ENCODE data around the gene NFX1.

DNA sequence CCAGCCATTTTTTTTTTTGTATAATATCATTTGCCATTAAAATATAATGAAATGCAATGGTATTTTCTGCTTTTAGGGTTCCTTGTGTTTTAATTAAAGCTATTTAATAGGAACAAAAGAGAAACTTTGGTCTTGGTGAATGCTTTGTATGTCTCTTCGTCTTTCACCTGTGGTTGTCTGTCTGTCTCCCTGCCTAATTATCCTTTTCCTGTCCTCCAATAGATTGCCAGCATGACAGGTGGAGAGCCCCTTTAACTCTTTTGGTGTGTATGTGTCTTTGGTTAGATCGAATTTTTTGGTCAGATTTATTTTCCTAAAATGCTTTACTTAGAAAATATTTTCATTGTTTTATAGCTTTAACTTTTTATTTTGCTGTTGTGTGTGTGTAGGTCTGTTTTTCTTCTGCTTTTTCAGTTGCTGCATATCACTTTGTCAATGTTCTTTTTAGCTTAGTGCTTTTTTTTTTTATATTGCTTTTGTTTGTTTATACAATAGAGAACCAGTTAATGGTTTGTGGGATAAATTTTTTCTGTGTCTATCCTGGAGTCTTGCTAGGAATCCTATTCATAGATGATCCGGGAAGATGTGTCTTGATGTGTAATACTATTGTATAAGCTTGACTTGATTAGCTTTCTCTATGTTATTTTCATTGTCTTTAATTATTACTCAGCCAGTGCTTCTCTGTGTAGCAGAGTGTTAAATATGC is 16.9 kb upstream of the NFX1 start:
- no peak for TF ChIP-seq ZFP3 (CRISPR knock-in tag; IDR thresholded peaks at IDR 0.05)
- TF ChIP-seq TCF4 (CRISPR knock-in tag; IDR thresholded peaks at IDR 0.05; ENCODE audit: borderline replicate concordance), result no peak
- TF ChIP-seq ARNTL (CRISPR knock-in tag; IDR thresholded peaks at IDR 0.05; ENCODE audit: borderline replicate concordance, low read depth), result no peak
- no peak for TF ChIP-seq SNAI2 (CRISPR knock-in tag; IDR thresholded peaks at IDR 0.05)
- TF ChIP-seq, protein P1, sequence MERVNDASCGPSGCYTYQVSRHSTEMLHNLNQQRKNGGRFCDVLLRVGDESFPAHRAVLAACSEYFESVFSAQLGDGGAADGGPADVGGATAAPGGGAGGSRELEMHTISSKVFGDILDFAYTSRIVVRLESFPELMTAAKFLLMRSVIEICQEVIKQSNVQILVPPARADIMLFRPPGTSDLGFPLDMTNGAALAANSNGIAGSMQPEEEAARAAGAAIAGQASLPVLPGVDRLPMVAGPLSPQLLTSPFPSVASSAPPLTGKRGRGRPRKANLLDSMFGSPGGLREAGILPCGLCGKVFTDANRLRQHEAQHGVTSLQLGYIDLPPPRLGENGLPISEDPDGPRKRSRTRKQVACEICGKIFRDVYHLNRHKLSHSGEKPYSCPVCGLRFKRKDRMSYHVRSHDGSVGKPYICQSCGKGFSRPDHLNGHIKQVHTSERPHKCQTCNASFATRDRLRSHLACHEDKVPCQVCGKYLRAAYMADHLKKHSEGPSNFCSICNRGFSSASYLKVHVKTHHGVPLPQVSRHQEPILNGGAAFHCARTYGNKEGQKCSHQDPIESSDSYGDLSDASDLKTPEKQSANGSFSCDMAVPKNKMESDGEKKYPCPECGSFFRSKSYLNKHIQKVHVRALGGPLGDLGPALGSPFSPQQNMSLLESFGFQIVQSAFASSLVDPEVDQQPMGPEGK (CRISPR knock-in tag; IDR thresholded peaks at IDR 0.05; ENCODE audit: borderline replicate concordance), result no peak
- TF ChIP-seq CREB5 (CRISPR knock-in tag; IDR thresholded peaks at IDR 0.05; ENCODE audit: low read depth), result no peak
- no peak for TF ChIP-seq ISL1 (CRISPR knock-in tag; IDR thresholded peaks at IDR 0.05)
- no peak for TF ChIP-seq CSDC2 (CRISPR knock-in tag; IDR thresholded peaks at IDR 0.05)
- TF ChIP-seq GLIS3 (CRISPR knock-in tag; IDR thresholded peaks at IDR 0.05), result no peak
- TF ChIP-seq ZNF565 (CRISPR knock-in tag; conservative IDR thresholded peaks at IDR 0.05; ENCODE audit: low read depth), result no peak
- no peak for TF ChIP-seq RARB (CRISPR knock-in tag; IDR thresholded peaks at IDR 0.05)

All from SK-N-SH treated with all-trans-retinoic acid at 6 μM for 48 hours (cell line).